IMR-90 (cell line): ENCODE data around the gene ZFPL1. TPM values are rescaled to one million over a fixed set of nuclear protein-coding genes. Genes with fewer than 3 reads are reported as not detected.

Source experiments
- ATAC-seq: fragments of 200-7000 bp; cut with Tn5 transposase; 2 replicates; pipeline ENCODE4 v1.9.1; 2020; ENCODE audit warnings: low read depth, mild to moderate bottlenecking, moderate library complexity
- BruUV-seq: library from RNA; stranded (reverse); fragments of 400-500 nt; replicated peaks from 2 replicates; lab custom pipeline; 2021; lab: Mats Ljungman, UMichigan
- CTCF ChIA-PET: fragments of 300-600 bp; formaldehyde crosslinking; extraction: SDS; loops from one replicate; lab custom pipeline; 2021; ENCODE audit warnings: antibody characterized with exemption; lab: Yijun Ruan, JAX
- POLR2A ChIA-PET: fragments of 300-600 bp; sonication (Branson Sonifier 250); formaldehyde crosslinking; loops from one replicate; lab custom pipeline; 2022; ENCODE audit warnings: antibody characterized with exemption; ENCODE audit not compliant: unreplicated experiment; lab: Charles Lee
- DNase-seq: peaks from one replicate; pipeline ENCODE4 v3.0.0; 2013
- H2AFZ ChIP-seq: replicated peaks from 2 replicates; pipeline ENCODE3; 2013; ENCODE audit warnings: low read length, mild to moderate bottlenecking; ENCODE audit not compliant: poor library complexity
- H2AK5ac ChIP-seq: 2 replicates; pipeline ENCODE4 v1.6.1; 2013; ENCODE audit warnings: low read depth, low read length, inconsistent platforms
- H2AK9ac ChIP-seq: replicated peaks from 2 replicates; pipeline ENCODE3; 2013; ENCODE audit warnings: mild to moderate bottlenecking, low read depth, low read length, moderate library complexity; ENCODE audit not compliant: poor library complexity
- H2BK120ac ChIP-seq: 2 replicates; pipeline ENCODE4 v1.6.1; 2013; ENCODE audit warnings: low read depth, low read length, inconsistent platforms
- H2BK15ac ChIP-seq: 3 replicates; pipeline ENCODE4 v1.6.1; 2013; ENCODE audit warnings: low read depth, low read length, inconsistent platforms
- H2BK20ac ChIP-seq: 2 replicates; pipeline ENCODE4 v1.6.1; 2013; ENCODE audit warnings: low read depth, mild to moderate bottlenecking, inconsistent platforms, low read length, moderate library complexity
- H2BK5ac ChIP-seq: 2 replicates; pipeline ENCODE4 v1.6.1; 2013; ENCODE audit warnings: mild to moderate bottlenecking, low read depth, low read length, inconsistent platforms; ENCODE audit not compliant: poor library complexity, severe bottlenecking
- H3K14ac ChIP-seq: replicated peaks from 2 replicates; pipeline ENCODE4 v1.6.1; 2013; ENCODE audit warnings: low read depth, low read length, inconsistent platforms
- H3K18ac ChIP-seq: 2 replicates; pipeline ENCODE4 v1.6.1; 2013; ENCODE audit warnings: low read depth, low read length, control low read depth
- H3K23ac ChIP-seq: 2 replicates; pipeline ENCODE4 v1.6.1; 2013; ENCODE audit warnings: low read depth, low read length, inconsistent platforms
- H3K27ac ChIP-seq: 2 replicates; pipeline ENCODE4 v1.5.1; 2013; ENCODE audit warnings: mild to moderate bottlenecking, control low read depth, low read length; ENCODE audit not compliant: insufficient read depth
- H3K27me3 ChIP-seq: 2 replicates; pipeline ENCODE4 v1.6.1; 2013; ENCODE audit warnings: low read length; ENCODE audit not compliant: control insufficient read depth, insufficient read depth
- H3K36me3 ChIP-seq: 2 replicates; pipeline ENCODE4 v1.6.1; 2013; ENCODE audit warnings: low read length, mixed read lengths; ENCODE audit not compliant: control insufficient read depth, insufficient read depth
- H3K4ac ChIP-seq: 2 replicates; pipeline ENCODE4 v1.6.1; 2013; ENCODE audit warnings: low read depth, low read length, inconsistent platforms
- H3K4me1 ChIP-seq: 2 replicates; pipeline ENCODE4 v1.6.1; 2013; ENCODE audit warnings: low read length, mixed read lengths; ENCODE audit not compliant: control insufficient read depth, insufficient read depth
- H3K4me2 ChIP-seq: 2 replicates; pipeline ENCODE4 v1.6.1; 2013; ENCODE audit warnings: low read depth, mild to moderate bottlenecking, control low read depth, low read length, moderate library complexity
- H3K4me3 ChIP-seq: 2 replicates; pipeline ENCODE4 v1.5.1; 2013; ENCODE audit warnings: low read depth, mild to moderate bottlenecking, control low read depth, low read length, moderate library complexity; ENCODE audit not compliant: insufficient read depth
- H3K56ac ChIP-seq: 2 replicates; pipeline ENCODE4 v1.6.1; 2013; ENCODE audit warnings: low read length, inconsistent platforms; ENCODE audit not compliant: insufficient read depth; ENCODE audit errors: extremely low read depth
- H3K79me1 ChIP-seq, 2 experiments: 2 replicates each; pipeline ENCODE4 v1.6.1; 2013; ENCODE audit warnings: low read length in 2 of 2, inconsistent platforms in 1 of 2, low read depth in 1 of 2
- H3K9ac ChIP-seq: 2 replicates; pipeline ENCODE4 v1.6.1; 2013; ENCODE audit warnings: low read depth, low read length, control low read depth
- H3K9me1 ChIP-seq: 2 replicates; pipeline ENCODE4 v1.6.1; 2013; ENCODE audit warnings: low read length, inconsistent platforms; ENCODE audit not compliant: insufficient read depth
- H3K9me3 ChIP-seq: 2 replicates; pipeline ENCODE4 v1.6.1; 2013; ENCODE audit warnings: low read length; ENCODE audit not compliant: control insufficient read depth, insufficient read depth
- H4K20me1 ChIP-seq: 2 replicates; pipeline ENCODE4 v1.6.1; 2013; ENCODE audit warnings: low read length, inconsistent platforms; ENCODE audit not compliant: insufficient read depth
- H4K5ac ChIP-seq: 2 replicates; pipeline ENCODE4 v1.6.1; 2013; ENCODE audit warnings: mild to moderate bottlenecking, low read depth, low read length, control low read depth
- H4K8ac ChIP-seq, 2 experiments: 2 replicates each; pipeline ENCODE4 v1.6.1; 2013; ENCODE audit warnings: low read depth in 2 of 2, low read length in 2 of 2, control low read depth in 1 of 2, inconsistent platforms in 1 of 2
- H4K91ac ChIP-seq: 2 replicates; pipeline ENCODE4 v1.6.1; 2013; ENCODE audit warnings: low read depth, low read length, inconsistent platforms; ENCODE audit not compliant: insufficient read depth
- BHLHE40 ChIP-seq: fragments of 150-350 bp; IDR thresholded peaks from 2 replicates; pipeline ENCODE4 v1.6.1; 2016; ENCODE audit warnings: mild to moderate bottlenecking, low read depth, low read length
- CEBPB ChIP-seq: IDR thresholded peaks from 2 replicates; pipeline ENCODE4 v1.6.1; 2012; ENCODE audit warnings: low read depth, low read length, improper control_type of control experiment
- MAZ ChIP-seq: IDR thresholded peaks from 2 replicates; pipeline ENCODE4 v1.6.1; 2012; ENCODE audit warnings: low read depth, mild to moderate bottlenecking, low read length, improper control_type of control experiment, moderate library complexity, borderline replicate concordance
- MXI1 ChIP-seq: IDR thresholded peaks from 2 replicates; pipeline ENCODE4 v1.6.1; 2012; ENCODE audit warnings: low read depth, mild to moderate bottlenecking, low read length, moderate library complexity, borderline replicate concordance
- NFE2L2 ChIP-seq: fragments of 150-350 bp; IDR thresholded peaks from 2 replicates; pipeline ENCODE4 v1.6.1; 2016; ENCODE audit warnings: low read depth, mild to moderate bottlenecking, low read length
- RCOR1 ChIP-seq: IDR thresholded peaks from 2 replicates; pipeline ENCODE4 v1.6.1; 2012; ENCODE audit warnings: mild to moderate bottlenecking, low read length, improper control_type of control experiment; ENCODE audit not compliant: insufficient replicate concordance
- WGBS, 2 experiments: methylation state at CpG; one replicate each; pipeline versions ENCODE4 v1.1.5 to v1.1.7; 2013; ENCODE audit warnings: missing lambda C conversion rate in 2 of 2; ENCODE audit not compliant: insufficient read length in 1 of 2; ENCODE audit errors: extremely low coverage in 2 of 2; 5-methylcytosine and 5-hydroxymethylcytosine counted together
- dilution Hi-C: fragments of 300-500 bp; cut with HindIII; formaldehyde crosslinking; loops from one replicate; pipeline ENCODE4 v1.14.3; 2018; ENCODE audit warnings: low sequenced_read_pairs; ENCODE audit not compliant: unreplicated experiment
- in situ Hi-C: fragments of 300-500 bp; cut with MboI; formaldehyde crosslinking; loops from 3 replicates; pipeline ENCODE4 v1.14.3; 2019; ENCODE audit warnings: low sequenced_read_pairs, inconsistent platforms, mixed read lengths
- intact Hi-C: fragments of 100-400 bp; cut with micrococcal nuclease; formaldehyde crosslinking; loops from 2 replicates; pipeline ENCODE4 v1.10.0; 2022
- polyA plus RNA-seq, 3 experiments: library from polyadenylated mRNA; depleted of rRNA; stranded (reverse); fragments of >200 nt; gene quantifications; 2 replicates each; pipeline ENCODE4 v1.2.3, GENCODE V29; 2012; ENCODE audit warnings: low replicate concordance in 1 of 3
- total RNA-seq: library from RNA; depleted of rRNA; stranded (reverse); fragments of >200 nt; gene quantifications from 2 replicates; pipeline ENCODE4 v1.2.3, GENCODE V29; 2012

Gene ZFPL1
- total and polyA plus RNA-seq, 2 of the 4 experiments (the other 2 are of a cell fraction) = 24.0 to 67.5 TPM

- dilution Hi-C loops (no loop called here), in situ Hi-C loops (no loop called here), intact Hi-C loops (no loop called here)
- ChIA-PET POLR2A (no interaction called here), CTCF (no interaction called here)
- Histone ChIP-seq H3K18ac (no peak overlapping the region), H3K27me3 (no peaks in the 10 kb centered on the region), H3K4me3 (no peak overlapping the region), H3K4me2 (no peak overlapping the region), H3K14ac (no peak overlapping the region), H2BK5ac (no peak overlapping the region), H3K56ac (no peak overlapping the region), H3K4me1 (no peaks in the 10 kb centered on the region), H4K91ac (no peak overlapping the region), H2BK15ac (no peak overlapping the region), H3K9me1 (peaks cover 3% of the 10 kb centered on the region; the same call in 1 of the 2 replicates), H3K23ac (no peak overlapping the region), H4K5ac (no peak overlapping the region), H2BK120ac (no peak overlapping the region), H3K27ac (no peak overlapping the region), H3K9ac (no peak overlapping the region), H3K9me3 (no peaks in the 10 kb centered on the region), H3K79me1 (peaks cover 6 to 9% of the 10 kb centered on the region in 2 experiments), H2AK5ac (no peak overlapping the region), H2AFZ (no peak overlapping the region), H3K4ac (no peak overlapping the region), H4K8ac (no peak overlapping the region), H2BK20ac (no peak overlapping the region), H4K20me1 (no peaks in the 10 kb centered on the region), H2AK9ac (no peak overlapping the region), H3K36me3 (peaks cover 33% of the 10 kb centered on the region)
- DNase-seq = no peak
- no peak for TF ChIP-seq RCOR1
- no peak for TF ChIP-seq NFE2L2
- no peak for TF ChIP-seq BHLHE40
- no peak for TF ChIP-seq CEBPB
- TF ChIP-seq MAZ = no peak
- no peak for TF ChIP-seq MXI1
- no TSS peak for BruUV-seq
- no peak for ATAC-seq
- 100% methylated on average over 3 of the region's 4 CpGs; no CpG with 5 or more reads in 1 of the 2 experiments for WGBS, 2 experiments
These were observed 6.6 kb downstream of the ZFPL1 start for GRCh38 chr11:65090628-65091027.
